Measurements from ENCODE around the gene ZNF24. TPM values are rescaled to one million over a fixed set of nuclear protein-coding genes. Genes with fewer than 3 reads are reported as not detected.

The ZNF24 gene
- polyA plus RNA-seq, 3 donors = 68.6 to 77.8 (median 74.9) TPM

DNA sequence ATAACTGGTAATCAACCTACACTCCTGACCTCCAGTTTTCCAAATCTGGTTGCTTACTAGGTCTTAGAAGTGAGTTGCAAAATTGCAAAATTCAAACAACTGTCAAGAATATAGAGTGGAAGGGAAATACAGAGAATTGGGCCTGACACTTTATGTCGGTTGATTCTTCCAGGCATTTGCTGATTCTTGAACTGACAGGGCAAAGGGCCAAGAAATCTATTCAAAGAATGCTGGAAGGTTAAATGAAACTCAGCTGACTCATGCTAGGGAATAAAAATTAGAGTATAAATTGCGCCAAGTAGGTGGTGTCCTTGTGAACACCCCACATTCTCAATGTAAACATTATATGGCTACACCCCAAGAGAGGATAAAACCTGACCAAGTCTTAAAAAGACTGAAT, 32.7 kb downstream of the ZNF24 start:
- DNase-seq = no peak

DNA sequence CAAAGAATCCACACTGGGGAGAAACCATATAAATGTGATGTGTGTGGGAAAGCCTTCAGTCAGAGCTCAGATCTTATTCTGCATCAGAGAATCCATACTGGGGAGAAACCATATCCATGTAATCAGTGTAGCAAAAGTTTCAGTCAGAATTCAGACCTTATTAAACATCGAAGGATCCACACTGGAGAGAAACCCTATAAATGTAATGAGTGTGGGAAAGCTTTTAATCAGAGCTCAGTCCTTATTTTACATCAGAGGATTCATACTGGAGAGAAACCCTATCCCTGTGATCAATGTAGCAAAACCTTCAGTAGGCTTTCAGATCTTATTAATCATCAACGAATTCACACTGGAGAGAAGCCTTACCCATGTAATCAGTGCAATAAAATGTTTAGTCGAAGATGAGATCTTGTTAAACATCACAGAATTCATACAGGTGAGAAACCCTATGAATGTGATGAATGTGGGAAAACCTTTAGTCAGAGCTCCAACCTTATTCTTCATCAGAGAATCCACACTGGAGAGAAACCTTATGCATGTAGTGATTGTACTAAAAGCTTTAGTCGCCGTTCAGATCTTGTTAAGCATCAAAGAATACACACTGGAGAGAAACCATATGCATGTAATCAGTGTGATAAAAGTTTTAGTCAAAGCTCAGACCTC, 37.5 kb downstream of the ZNF24 start:
- no peak for DNase-seq

GRCh38 chr18:35303610-35304009, 40.6 kb downstream of the ZNF24 start:
- no peak for DNase-seq

DNA sequence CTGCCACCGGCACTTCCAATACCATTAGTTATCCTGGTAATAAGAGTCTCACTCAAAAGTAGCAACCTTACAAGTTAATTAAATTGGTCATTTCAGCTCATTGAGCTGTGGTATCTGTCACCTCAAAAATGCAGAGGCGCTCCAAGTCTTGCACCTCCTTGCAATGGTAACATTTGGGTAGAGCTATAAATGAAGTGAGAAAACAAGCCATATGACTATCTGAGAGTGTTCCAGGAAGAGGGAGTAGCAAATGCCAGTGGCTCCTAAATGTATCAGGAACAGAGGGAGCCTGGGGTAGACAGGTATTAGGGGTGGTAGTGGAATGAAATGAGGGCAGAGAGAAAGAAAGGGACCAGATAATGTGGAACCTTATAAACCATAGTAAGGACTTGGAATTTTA, 48.2 kb downstream of the ZNF24 start:
- DNase-seq = no peak

- DNase-seq = no peak
Measured at GRCh38 chr18:35291166-35291565, 53.1 kb downstream of the ZNF24 start.

DNA sequence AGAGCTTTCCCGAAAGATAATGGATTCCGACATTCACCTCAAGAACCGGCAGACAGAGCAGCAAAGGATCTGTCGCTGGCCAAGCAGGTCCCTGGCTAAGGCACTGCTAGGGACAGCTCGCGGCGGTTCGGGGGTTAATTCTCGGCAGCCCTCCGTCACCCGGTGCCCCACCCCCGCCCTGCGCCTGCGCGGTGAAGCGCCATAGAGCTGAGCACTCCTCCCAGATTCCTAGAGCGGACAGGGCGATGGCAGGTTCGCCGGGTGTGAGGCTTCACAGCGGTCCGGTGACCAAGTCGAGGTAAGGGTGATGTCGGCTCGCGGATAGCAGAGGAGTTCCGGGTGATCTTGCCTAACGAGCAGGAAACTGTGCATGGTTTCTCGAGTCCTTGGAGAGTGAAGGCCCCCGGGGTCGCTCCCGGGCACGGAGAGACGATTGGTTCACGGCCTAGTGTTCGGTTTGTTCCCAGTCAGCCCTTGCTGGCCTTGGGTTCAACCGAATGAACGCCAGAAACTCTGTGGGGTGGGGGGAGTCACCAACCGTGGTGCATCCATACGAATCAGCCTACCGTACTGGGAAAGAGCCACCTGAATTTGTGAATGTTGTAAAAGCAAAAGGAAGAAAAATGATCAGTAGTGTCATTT, 54.0 kb downstream of the ZNF24 start, which contains the start of gene ZSCAN30:
ZSCAN30 (minus strand) TSS at position 136 of the 642 bp plus-strand sequence. CDS start 25,877 bp downstream, outside the sequence.
- peak; percentile 96 for DNase-seq

GRCh38 chr18:35289727-35290093, 54.5 kb downstream of the ZNF24 start:
- DNase-seq = peak; percentile 35

- no peak for DNase-seq
Measured at GRCh38 chr18:35289293-35289692, 54.9 kb downstream of the ZNF24 start.

- no peak for DNase-seq
Measured at GRCh38 chr18:35284841-35285240, 59.4 kb downstream of the ZNF24 start.

GRCh38 chr18:35283923-35284794, 60.1 kb downstream of the ZNF24 start:
- no peak for DNase-seq

DNA sequence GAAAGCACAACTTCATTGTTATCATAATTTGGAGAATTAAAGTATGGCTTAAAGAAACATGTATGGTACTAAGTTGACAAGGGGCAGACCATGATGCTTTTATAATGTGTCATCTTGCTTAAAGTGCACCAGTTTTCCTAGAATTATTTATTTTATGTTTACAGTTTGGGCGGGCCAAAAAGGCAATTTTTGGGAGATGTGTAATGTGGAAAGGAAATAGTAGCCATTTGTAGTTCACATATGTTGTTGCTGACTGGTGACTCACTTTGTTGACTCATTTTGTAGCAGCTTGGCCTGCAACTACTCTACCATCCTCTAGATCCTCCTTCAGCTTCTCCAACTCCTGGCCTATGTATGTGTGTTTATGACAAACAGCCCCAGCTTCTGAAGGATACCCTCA, 61.9 kb downstream of the ZNF24 start:
- no peak for DNase-seq

Other genes starting within 250 kb of the ZNF24 start
- 10 to 100 TPM; 48.3 to 84.2 (median 71.6) TPM for gene ZNF397, start 103.4 kb downstream of the ZNF24 start, polyA plus RNA-seq (ENCODE audit: insufficient read length in 3 of 3)
- gene ZSCAN30, start 54.2 kb downstream of the ZNF24 start, polyA plus RNA-seq (ENCODE audit: insufficient read length in 3 of 3) = 10 to 100 TPM; 31.2 to 63.7 (median 60.3) TPM
- gene ZNF396, start 32.9 kb upstream of the ZNF24 start, polyA plus RNA-seq (ENCODE audit: insufficient read length in 3 of 3) = 1 to 10 TPM; 5.3 to 6.5 (median 6.2) TPM
- 10 to 100 TPM; 23.1 to 36.9 (median 28.9) TPM for gene INO80C, start 153.5 kb upstream of the ZNF24 start, polyA plus RNA-seq (ENCODE audit: insufficient read length in 3 of 3)
- gene GALNT1, start 237.3 kb upstream of the ZNF24 start, polyA plus RNA-seq (ENCODE audit: insufficient read length in 3 of 3) = 10 to 100 TPM; 56.2 to 63.1 (median 59.7) TPM